ENCODE measurements around the gene OR9Q1. TPM values are rescaled to one million over a fixed set of nuclear protein-coding genes. Genes with fewer than 3 reads are reported as not detected.
"Not testable (repeated sequence)": the region's sequence is repeated elsewhere in the genome, so short reads cannot be mapped to it uniquely, and the experiment has no call there.

OR9Q1 gene, protein sequence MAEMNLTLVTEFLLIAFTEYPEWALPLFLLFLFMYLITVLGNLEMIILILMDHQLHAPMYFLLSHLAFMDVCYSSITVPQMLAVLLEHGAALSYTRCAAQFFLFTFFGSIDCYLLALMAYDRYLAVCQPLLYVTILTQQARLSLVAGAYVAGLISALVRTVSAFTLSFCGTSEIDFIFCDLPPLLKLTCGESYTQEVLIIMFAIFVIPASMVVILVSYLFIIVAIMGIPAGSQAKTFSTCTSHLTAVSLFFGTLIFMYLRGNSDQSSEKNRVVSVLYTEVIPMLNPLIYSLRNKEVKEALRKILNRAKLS
- not detected for polyA plus RNA-seq (2012; ENCODE audit: insufficient read depth, insufficient read length)

DNA sequence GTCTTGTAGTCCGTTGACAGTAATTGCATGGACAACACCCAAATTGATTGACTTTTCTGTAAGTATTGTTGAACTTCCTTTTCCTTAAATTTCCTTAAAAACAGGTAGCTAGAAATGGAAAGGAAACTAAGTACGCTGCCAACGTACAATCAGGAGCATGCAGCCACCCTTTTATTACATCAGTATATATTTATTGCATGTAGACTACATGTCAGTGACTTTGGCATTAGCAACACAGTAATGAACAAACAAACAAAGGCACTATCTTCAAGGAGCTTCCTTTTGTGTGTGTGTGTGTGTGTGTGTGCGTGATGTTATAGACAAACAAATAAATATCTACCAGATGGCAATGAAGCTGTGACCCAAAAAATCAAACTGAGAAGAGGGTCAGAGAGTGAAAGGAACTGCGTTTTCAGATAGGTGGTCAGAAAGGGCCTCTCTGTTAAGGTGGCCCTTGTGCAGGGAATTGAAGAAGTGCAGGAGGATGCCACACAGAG lies at the start of gene OR9Q1:
Gene OR9Q1 (plus strand): TSS at position 447 of the 497 bp plus-strand sequence. CDS start 155,564 bp downstream, outside the sequence.
- no peak for DNase-seq (ENCODE audit: low read depth, low spot score)
- no peak within 1 kb of the TSS for H3K4me3 ChIP-seq (ENCODE audit: low read length)

DNA sequence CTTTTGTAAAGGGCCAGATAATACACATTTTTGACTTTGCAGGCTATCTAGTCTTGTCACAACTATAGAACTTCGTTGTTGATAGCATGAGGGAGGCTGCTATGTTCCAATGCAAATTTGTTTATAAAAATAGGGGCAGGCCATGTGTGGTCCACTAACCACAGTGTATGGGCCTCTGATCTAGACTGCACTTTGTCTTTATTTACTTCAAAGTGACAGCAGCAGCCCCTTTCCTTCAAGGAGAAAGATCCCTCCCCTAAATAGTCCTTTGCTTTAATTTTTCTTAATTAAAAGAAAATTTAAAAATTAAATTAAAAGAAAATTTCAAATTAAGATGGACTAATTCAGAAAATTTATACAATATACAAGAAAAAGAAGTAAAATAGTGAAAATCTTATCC lies 49.5 kb upstream of the OR9Q1 start:
- no peak overlapping the region for H3K4me3 ChIP-seq (ENCODE audit: low read length)
- no peak for DNase-seq (ENCODE audit: low read depth, low spot score)

DNA sequence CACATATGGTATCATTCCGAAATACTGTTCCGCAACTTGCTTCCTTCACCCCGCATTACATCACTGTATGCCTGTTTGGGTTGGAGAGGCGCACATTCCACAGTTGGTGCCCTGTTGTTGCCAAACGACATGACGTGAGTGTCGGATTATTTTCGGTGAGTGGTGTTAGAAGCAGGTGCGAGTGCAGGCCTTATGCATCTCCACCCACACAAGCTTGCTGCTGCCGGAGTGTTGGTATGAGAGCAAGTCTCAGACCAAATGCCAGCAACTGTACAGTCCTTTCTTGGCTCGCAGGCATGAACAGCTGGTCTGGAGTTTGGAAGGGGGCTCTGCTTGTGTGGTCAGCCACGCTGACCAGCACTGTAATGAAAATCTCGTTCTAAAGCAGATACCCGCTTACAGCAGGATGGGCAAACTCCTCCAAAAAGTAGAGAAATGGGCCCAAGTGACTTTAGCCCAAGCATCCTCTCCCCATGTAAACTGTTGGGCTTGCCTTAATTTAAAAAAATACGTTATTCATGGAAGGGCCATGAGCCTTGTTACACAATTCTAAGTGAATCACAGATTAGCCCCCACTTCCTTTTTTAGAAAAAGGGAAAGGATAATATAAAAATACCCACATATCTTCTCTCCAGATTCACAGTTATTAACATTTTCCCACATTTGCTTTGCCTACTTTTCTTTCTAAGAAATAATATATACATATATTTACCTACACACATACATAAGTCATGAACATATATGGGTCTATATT lies 48.7 kb upstream of the OR9Q1 start:
- DNase-seq (ENCODE audit: low read depth, low spot score), result no peak
- no peak overlapping the region for H3K4me3 ChIP-seq (ENCODE audit: low read length)

DNA sequence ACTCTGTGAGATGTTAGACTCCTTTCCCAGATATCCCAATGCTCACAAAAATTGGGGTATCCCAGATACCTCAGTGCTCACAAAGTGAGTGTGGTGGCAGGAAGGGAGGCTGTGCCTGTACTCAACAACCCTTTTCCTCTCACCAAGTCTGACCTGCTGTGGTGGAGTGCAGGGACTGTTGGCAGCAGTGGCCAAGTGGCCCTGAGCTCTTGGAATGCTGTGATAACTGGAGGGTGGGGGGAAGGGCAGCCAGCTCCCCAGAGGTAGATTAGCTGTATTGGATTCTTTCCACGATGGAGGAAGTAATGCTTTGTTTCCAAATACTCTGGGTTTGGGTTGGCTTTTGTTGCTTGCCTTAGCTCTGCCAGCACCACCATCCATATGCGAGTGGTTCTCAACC lies 46.0 kb upstream of the OR9Q1 start:
- DNase-seq (ENCODE audit: low read depth, low spot score), result no peak
- H3K4me3 ChIP-seq (ENCODE audit: low read length), result no peak overlapping the region

DNA sequence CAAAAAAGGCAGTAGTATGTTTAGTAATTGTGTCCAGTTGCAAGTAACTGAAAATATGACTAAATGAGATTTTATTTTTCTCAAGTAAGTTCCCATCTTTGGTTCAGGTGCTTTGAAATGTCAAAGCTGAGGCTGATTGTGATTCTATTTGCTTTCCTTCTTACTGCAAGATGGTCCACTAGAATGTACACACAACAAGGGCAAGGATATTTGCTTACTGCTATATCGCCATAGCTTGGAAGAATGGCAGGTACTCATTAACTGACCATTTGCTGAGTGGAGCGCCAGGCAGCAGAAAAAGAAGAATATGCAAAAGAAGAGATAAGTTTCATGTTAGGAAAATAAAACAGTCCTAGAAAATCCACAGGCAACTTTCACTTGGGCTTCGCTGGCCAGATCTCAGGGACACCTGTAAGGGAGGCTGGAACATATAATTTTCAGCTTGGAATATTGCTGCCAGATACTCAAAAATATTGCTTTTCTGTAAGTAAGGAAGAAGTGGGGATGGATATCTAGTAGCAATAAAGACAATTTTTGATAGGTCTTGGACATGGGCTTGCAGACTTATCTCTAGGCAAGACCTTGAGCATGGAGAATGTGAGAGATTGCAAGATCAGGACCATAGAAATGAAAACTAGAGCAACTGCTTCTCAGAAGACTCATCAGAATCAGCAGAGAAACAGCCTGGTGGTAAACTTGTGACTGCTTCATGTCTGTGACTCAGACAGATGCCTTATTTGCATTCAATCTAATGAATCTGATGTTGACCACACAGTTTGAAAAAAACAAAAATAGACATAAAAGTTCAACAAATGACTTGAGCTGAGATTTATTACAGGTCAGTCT lies 44.8 kb upstream of the OR9Q1 start:
- H3K4me3 ChIP-seq (ENCODE audit: low read length), result no peak overlapping the region
- DNase-seq (ENCODE audit: low read depth, low spot score), result no peak

DNA sequence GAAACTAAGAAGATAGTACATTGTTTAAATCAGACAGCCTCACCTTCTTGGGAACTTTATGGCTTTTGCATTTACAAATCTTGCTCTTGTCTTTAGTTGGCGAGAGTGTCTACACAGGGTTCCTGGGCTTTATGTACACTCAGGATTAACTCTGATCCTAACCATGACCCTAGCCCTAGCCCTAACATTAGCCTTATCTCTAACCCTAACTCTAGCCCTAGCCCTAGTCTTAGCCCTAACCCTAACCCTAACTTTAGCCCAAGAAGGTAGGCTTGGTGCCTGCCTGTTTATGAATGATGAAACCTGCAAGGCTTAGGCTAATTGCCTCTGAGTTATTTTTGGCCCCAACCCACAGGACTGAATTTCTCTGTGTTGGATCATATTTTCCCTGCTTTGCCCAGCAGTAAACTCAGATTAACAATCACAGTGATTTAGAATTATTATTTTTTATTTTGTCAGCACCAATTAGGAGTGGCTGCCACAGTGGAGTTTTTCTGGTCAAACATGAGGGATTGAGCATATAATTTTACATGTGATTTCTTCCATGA lies 44.1 kb upstream of the OR9Q1 start:
- no peak overlapping the region for H3K4me3 ChIP-seq (ENCODE audit: low read length)
- no peak for DNase-seq (ENCODE audit: low read depth, low spot score)

DNA sequence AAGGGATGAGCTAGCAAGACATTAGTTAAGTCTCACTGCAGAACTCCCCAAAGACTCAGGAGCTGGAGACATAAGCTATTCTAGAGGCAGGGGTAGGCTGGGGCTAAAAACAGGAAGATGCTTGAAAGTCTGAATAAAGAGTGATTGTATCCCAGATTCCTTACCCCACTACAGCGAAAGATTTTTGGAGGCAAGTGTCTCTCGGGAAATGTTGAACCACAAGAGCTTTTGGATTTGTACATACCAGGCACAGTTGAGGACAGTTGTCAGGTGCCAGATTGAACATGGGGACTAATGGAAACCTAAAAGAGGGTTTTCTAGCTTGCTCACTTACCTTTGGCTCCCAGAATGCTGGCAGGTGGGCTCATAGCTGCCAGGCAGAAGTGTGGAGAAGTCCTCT lies 43.5 kb upstream of the OR9Q1 start:
- no peak for DNase-seq (ENCODE audit: low read depth, low spot score)

DNA sequence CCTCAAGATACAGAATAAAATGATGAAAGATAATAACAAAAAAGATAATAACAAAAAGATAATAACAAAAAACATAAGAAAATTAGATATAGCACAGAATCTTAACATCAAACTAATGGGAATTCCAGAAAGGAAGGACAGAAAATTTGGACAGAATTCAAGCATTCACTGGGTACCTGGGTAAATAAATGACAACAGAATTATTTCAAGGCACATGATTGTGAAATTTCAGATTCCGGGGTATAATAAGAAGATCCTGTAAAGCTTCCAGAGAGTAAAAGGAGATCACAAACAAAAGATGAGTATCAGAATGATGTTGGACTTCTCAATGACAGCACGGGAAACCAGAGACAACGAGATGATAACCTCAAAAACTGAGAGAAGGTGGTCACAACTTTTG lies 42.1 kb upstream of the OR9Q1 start:
- DNase-seq (ENCODE audit: low read depth, low spot score), result no peak
- no peak overlapping the region for H3K4me3 ChIP-seq (ENCODE audit: low read length)

More for the DNA sequence above, 43.5 kb upstream of the OR9Q1 start:
- H3K4me3 ChIP-seq (ENCODE audit: low read length), result no peak overlapping the region

DNA sequence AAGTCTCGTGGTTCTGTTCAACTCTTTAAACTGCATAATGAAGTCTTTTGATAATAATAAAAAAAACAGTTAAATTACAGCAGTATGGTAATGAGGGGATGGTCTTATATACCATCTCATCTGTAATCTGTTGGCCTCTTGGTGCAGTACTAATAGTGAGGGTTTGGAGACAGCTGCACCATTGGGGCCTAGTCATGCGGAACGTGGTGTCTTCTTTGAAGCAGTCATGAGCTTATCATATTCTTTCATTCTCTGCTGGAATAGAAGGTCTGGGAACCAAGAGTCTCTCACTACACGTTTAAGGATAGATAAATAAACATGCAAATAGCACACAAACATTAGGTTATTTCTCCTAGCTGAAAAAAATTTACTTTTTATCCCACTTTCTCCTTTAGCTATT lies 40.9 kb upstream of the OR9Q1 start:
- DNase-seq (ENCODE audit: low read depth, low spot score), result no peak
- no peak overlapping the region for H3K4me3 ChIP-seq (ENCODE audit: low read length)

DNA sequence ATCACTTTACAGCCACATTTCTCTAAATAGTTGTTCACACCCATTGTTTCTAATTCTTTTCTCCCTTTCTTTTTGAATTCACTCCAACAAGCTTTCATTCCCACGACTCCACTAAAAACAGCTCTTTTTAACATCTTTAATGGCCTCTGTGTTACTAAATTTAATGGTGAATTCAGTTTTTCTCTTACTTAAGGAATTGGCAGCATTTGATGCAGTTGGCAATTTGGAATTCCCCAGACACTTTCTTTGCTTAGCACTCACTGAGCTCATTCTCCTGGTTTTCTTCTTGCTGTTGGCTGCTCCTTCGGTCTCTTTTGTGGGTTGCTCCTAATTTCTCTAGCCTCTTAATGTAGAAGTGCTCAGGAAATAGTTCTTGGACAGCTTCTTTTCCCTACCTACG lies 40.5 kb upstream of the OR9Q1 start:
- no peak for DNase-seq (ENCODE audit: low read depth, low spot score)
- H3K4me3 ChIP-seq (ENCODE audit: low read length), result no peak overlapping the region

DNA sequence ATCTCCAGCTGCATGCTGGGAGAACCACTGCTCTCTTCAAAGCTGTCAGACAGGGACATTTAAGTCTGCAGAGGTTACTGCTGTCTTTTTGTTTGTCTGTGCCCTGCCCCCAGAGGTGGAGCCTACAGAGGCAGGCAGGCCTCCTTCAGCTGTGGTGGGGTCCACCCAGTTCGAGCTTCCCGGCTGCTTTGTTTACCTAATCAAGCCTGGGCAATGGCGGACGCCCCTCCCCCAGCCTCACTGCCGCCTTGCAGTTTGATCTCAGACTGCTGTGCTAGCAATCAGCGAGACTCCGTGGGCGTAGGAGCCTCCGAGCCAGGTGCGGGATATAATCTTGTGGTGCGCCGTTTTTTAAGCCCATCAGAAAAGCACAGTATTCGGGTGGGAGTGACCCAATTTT lies 24.2 kb upstream of the OR9Q1 start:
- not testable (repeated sequence) for H3K4me3 ChIP-seq (ENCODE audit: low read length); DNase-seq (ENCODE audit: low read depth, low spot score)

DNA sequence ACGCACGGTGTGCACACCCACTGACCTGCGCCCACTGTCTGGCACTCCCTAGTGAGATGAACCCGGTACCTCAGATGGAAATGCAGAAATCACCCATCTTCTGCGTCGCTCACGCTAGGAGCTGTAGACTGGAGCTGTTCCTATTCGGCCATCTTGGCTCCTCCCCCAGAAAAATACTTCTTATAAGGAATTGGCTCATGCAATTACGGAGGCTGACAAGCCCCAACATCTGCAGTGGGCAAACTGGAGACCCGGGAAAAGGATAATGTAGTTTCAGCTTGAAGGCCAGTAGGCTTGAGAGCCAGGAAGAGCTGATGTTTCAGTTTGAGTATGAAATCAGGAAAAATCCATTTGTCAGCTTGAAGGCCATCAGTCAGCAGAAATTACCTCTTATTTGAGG lies 23.7 kb upstream of the OR9Q1 start:
- not testable (repeated sequence) for H3K4me3 ChIP-seq (ENCODE audit: low read length); DNase-seq (ENCODE audit: low read depth, low spot score)

DNA sequence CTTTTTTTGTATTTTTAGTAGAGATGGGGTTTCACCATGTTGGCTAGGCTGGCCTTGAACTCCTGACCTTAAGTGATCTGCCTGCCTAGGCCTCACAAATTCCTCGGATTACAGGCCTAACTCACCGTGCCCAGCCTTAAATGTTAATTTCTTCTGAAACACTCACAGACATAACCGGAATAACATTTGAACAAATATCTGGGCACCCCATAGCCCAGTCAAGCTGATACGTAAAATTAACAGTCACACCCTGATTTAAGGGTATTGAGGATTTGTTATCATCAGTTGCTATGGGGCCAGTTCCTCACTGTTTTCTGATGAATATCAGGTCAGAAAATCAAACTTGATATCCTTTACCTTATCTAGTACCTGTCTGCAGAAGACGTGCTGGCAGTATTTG lies 23.0 kb upstream of the OR9Q1 start:
- DNase-seq (ENCODE audit: low read depth, low spot score), result no peak
- no peak overlapping the region for H3K4me3 ChIP-seq (ENCODE audit: low read length)

DNA sequence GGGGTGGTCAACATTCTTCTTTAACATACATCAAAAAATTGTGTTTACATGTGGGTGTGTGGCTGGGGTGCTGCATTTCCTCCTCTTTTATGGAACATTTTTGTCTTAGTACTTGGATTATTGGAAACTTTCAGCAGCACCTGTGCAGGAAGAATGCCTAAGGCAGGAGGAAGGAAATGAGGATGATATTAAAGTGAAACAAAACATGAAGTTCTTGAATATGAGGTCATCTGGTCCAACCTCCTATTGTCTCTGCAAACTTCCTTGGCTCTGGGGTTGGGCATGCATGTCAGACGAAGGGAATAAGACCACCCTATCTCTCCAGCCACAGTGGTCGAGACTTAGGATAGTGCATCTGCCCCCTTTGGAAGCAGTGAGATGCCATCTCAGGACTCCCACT lies 20.6 kb upstream of the OR9Q1 start:
- no peak overlapping the region for H3K4me3 ChIP-seq (ENCODE audit: low read length)
- no peak for DNase-seq (ENCODE audit: low read depth, low spot score)

DNA sequence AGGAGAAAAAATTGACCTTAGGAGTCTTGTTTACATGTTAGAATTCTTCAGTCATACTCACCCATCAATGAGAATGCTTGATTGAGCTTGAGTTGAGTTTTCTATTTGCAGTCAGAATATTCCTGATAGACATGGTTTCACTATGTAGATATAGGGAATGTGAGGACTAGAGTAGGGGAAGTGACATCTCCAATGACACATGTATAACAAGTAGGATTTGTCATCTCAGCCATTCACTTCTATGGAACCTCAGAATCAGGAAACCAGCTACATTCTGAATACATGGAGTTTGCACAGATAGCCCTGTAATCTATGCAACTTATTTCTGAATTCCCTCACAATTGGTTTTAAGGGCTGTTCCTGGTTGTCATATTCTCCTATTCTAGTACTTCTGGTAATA lies 20.1 kb upstream of the OR9Q1 start:
- no peak overlapping the region for H3K4me3 ChIP-seq (ENCODE audit: low read length)
- no peak for DNase-seq (ENCODE audit: low read depth, low spot score)

DNA sequence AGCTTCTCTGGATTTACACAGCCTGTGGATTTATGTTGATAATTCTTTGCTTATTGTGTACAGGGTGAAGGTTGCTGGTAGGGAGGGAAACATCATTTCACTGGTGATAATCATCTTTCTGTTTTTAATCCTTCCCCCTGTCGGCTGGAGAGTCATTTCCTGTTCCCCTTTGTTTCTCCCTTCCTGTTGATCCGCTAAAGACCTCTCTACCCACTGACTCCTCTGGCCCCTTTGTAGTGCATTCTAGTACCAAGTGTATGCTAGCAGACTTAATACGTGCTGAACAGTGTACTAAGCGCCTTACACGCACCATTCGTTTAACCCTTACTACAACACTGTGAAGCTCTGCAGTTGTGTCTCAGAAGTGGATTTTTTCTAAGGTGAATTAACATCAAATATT lies 19.0 kb upstream of the OR9Q1 start:
- no peak for DNase-seq (ENCODE audit: low read depth, low spot score)

DNA sequence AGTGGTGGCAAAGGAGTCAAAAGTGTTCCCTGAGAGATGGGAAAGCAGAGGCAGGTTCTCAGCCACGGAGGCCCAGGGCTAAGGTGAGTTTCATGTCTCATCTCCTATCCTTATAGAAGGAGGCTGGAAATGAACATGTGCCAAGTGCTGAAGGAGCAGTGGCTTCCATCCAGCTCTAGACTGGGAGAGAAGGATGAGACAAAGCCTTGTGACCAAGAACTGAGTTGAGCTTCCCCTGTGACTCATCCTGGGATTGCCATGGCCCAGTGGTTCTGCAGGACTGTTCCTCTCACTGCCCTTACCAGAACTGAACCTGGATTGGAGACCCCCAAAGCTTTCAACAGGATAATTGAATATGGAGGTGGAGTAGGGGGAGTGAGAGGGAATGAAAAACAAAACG lies 16.7 kb upstream of the OR9Q1 start:
- no peak for DNase-seq (ENCODE audit: low read depth, low spot score)
- H3K4me3 ChIP-seq (ENCODE audit: low read length), result no peak overlapping the region

More for the DNA sequence above, 19.0 kb upstream of the OR9Q1 start:
- no peak overlapping the region for H3K4me3 ChIP-seq (ENCODE audit: low read length)

DNA sequence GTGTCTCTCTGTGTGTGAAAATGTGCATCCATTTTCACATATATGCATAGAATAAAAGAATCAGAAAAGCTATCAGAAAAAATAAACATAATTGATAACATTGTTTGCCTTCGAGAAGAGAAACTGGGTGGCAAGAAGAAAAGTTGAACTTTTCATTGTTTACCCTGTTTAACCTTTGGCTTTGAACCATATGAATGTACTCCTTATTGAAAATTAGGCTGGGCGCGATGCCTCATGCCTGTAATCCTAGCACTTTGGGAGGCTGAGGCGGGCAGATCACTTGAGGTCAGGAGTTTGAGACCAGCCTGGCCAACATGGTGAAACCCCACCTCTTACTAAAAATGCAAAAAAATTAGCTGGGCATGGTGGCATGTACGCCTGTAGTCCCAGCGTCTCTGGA lies 11.9 kb upstream of the OR9Q1 start:
- no peak overlapping the region for H3K4me3 ChIP-seq (ENCODE audit: low read length)
- DNase-seq (ENCODE audit: low read depth, low spot score), result no peak

DNA sequence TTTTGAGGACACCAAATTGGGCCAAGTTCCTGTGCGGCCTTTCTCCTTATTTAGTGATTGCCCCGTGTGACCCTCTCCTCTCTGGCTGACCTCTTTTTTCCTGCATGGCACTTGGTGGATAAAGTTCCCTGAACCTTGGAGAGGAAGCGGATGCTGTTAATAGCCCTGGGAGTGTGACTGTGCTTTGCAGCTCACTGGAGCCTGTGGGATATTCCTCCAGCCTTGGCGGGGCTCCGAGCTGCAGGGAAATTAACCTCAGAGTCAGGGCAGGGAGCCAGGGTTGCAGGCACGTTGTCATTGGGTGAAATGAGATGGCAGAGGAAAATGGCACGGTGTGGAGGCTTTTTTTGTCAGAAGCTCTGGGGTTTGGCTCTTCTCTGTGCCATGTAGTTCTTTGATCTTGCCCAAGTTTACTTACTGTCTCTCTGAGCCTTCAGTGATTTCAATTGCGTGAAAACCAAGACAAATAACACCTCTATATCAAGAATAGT lies 965 bp downstream of the OR9Q1 start:
- H3K4me3 ChIP-seq (ENCODE audit: low read length), result no peak overlapping the region
- no peak for DNase-seq (ENCODE audit: low read depth, low spot score)

All from Jurkat, Clone E6-1 (cell line).